ENCODE data around the gene PMM2. TPM values are rescaled to one million over a fixed set of nuclear protein-coding genes. Genes with fewer than 3 reads are reported as not detected.
A peak's percentile ranks its signal among the peaks of the same experiment; 100 is the strongest.

Gene PMM2
- total RNA-seq, 4 donors from 2014 or later = 10.4 to 20.9 (median 16.6) TPM

DNA sequence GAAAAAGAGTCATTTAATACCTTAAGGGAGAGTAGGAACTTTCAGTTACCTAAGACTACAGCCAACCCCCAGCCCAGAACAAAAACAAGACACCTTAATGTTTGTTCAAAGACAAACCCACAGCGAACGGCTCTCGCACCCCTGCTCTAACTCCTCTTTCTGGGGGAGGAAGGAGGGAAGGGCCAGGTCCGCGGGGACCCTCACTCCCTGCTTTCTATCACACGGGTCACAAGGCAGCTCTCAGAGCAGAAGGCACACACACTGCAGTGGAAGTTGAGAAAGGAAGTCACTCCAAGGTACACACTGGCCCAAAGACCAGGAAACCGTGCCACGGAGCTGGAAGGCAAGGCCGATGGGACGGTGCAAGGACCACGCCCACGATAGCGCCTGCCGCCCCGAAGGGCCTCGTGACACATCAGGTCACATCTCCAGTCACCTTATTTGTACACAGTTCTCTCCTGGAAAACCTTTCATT is 94.5 kb downstream of the PMM2 start:
- peaks cover 14 to 24% of the 10 kb centered on the region in 2 donors for H3K4me1 ChIP-seq
- H3K27ac ChIP-seq = peak overlapping the region; percentile 46 to 67 (median 57)
- in situ Hi-C loops (cut with MboI; ENCODE audit: low sequenced_read_pairs in 4 of 4) = loop anchor here in 1 of 4 donors (25.0 kb wide), 1 partner anchor 230 kb away; the partner anchor contains the start of gene ABAT
- intact Hi-C loops (cut with DNase I; ENCODE audit: low total_unique reads) = loop anchor here (5.0 kb wide), 1 partner anchor 40 kb away; no protein-coding TSS in a partner anchor
- peaks cover 0 to 67% of the 10 kb centered on the region in 2 donors for H3K36me3 ChIP-seq
- ATAC-seq (peak; percentile 34 to 69), DNase-seq (peak; percentile 61 to 67)
- H3K9me3 ChIP-seq = no peaks in the 10 kb centered on the region
- no peak for TF ChIP-seq POLR2A (IDR thresholded peaks at IDR 0.05)
- TF ChIP-seq, protein P1, sequence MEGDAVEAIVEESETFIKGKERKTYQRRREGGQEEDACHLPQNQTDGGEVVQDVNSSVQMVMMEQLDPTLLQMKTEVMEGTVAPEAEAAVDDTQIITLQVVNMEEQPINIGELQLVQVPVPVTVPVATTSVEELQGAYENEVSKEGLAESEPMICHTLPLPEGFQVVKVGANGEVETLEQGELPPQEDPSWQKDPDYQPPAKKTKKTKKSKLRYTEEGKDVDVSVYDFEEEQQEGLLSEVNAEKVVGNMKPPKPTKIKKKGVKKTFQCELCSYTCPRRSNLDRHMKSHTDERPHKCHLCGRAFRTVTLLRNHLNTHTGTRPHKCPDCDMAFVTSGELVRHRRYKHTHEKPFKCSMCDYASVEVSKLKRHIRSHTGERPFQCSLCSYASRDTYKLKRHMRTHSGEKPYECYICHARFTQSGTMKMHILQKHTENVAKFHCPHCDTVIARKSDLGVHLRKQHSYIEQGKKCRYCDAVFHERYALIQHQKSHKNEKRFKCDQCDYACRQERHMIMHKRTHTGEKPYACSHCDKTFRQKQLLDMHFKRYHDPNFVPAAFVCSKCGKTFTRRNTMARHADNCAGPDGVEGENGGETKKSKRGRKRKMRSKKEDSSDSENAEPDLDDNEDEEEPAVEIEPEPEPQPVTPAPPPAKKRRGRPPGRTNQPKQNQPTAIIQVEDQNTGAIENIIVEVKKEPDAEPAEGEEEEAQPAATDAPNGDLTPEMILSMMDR (IDR thresholded peaks at IDR 0.05 in 4 of 5, conservative IDR thresholded peaks at IDR 0.05 in 1 of 5) = no peak
- H3K4me3 ChIP-seq = no peak overlapping the region
- no peaks in the 10 kb centered on the region for H3K27me3 ChIP-seq

DNA sequence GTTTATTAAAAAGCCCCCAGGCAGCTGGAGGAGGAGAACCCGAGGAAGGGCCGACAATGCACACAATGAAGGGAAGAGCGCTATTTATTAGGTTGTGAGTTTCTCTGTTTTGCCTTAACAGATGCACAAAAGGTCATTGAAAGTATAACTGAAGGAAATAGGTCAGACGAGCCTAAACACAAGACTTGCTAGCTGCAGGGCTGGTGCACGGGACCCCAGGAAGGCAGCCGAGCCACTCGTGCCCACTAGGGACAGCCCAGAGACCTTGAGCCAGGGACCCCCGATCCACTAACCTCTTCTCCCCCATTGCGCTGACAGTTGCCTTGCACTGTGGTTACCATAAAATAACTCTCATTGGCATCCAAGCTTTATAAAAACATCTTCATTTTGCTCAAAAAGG is 95.8 kb downstream of the PMM2 start:
- Histone ChIP-seq H3K4me1 (peaks cover 2 to 16% of the 10 kb centered on the region in 2 donors), H3K9me3 (no peaks in the 10 kb centered on the region), H3K27ac (peak overlapping the region; percentile 46 to 67 (median 57)), H3K27me3 (no peaks in the 10 kb centered on the region), H3K4me3 (no peak overlapping the region), H3K36me3 (peaks cover 4 to 80% of the 10 kb centered on the region in 2 donors)
- in situ Hi-C loops (cut with MboI; ENCODE audit: low sequenced_read_pairs in 4 of 4) = loop anchor here in 1 of 4 donors (25.0 kb wide), 1 partner anchor 231 kb away; the partner anchor contains the start of gene ABAT
- ATAC-seq (no peak), DNase-seq (no peak)
- intact Hi-C loops (cut with DNase I; ENCODE audit: low total_unique reads) = loop anchor here (5.0 kb wide), 1 partner anchor 39 kb away; no protein-coding TSS in a partner anchor
- TF ChIP-seq POLR2A (IDR thresholded peaks at IDR 0.05) = no peak
- TF ChIP-seq, protein P1 (IDR thresholded peaks at IDR 0.05 in 4 of 5, conservative IDR thresholded peaks at IDR 0.05 in 1 of 5) = no peak

DNA sequence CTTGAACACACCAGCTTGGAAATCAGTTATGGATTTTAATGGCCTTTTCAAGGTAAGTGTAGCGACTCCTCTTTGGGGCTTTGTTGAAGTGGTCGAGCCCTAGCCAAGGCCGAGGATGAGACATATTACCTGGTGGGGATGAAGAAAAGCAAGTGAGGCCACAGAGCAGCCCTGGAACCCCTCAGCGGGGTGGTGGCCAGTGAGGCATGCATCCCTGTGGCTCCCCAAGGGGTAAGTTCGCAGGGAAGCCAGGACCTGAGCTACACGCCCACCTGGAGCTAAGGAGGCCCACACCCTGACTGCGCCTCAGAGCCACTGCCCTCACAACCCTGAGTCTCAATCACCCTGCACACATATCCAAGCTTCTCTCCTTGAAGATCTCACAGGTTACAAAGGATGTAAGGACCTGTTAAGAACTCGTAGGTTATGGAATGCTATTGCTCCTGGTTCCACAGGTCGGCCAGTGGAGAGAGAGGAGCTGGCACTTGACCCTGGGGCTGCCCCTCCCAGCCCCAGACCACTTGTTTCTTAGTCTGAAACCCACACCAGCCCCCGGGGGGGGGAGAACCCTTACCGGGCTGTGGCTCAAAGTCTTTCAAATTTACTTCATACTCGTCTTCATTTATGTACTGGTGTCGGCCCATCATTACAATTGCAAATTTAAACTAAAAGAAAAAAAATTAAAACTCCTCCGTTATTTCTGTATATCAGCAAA is 96.5 kb downstream of the PMM2 start:
- Histone ChIP-seq H3K4me3 (no peak overlapping the region), H3K27me3 (no peaks in the 10 kb centered on the region), H3K4me1 (peaks cover 0 to 13% of the 10 kb centered on the region in 2 donors), H3K36me3 (peaks cover 6 to 87% of the 10 kb centered on the region in 2 donors), H3K27ac (peak overlapping the region in 2 of 4 donors; percentile 53 to 67), H3K9me3 (no peaks in the 10 kb centered on the region)
- no peak for ATAC-seq
- intact Hi-C loops (cut with DNase I; ENCODE audit: low total_unique reads) (loop anchor here (5.0 kb wide), 1 partner anchor 38 kb away; no protein-coding TSS in a partner anchor), in situ Hi-C loops (cut with MboI; ENCODE audit: low sequenced_read_pairs in 4 of 4) (loop anchor here in 1 of 4 donors (25.0 kb wide), 1 partner anchor 232 kb away; the partner anchor contains the start of gene ABAT)
- TF ChIP-seq POLR2A (IDR thresholded peaks at IDR 0.05) = no peak
- TF ChIP-seq, protein P1 (IDR thresholded peaks at IDR 0.05 in 4 of 5, conservative IDR thresholded peaks at IDR 0.05 in 1 of 5) = no peak
- DNase-seq = no peak

DNA sequence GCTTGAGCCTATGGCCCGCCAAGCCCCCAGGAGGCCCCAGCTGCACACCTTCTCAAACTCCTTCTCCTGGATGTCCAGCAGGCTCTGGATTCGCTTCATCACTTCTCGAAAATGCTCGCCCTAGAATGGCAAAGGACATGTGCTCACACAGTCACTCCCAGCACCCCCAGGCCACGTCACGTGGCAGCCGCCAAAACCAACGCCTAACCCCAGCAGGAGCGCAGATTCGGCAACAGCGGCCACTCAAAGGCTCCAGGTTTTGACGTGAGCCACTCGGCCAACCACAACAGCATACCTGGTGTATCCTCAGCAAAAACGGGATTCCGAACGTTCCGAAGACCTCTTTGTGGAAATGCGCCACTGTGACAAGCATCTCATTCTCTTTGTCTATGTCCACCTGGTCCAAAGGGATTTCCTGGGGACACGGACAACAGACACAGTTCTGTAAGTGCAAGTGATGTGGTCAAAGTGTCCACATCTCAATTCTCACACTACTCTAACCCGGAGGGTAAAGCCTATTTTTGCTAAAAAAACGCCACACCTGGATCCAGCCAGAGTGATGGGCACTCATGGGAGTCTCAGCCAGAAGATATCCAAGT is 97.2 kb downstream of the PMM2 start:
- intact Hi-C loops (cut with DNase I; ENCODE audit: low total_unique reads) = loop anchor here (5.0 kb wide), 1 partner anchor 37 kb away; no protein-coding TSS in a partner anchor

More for the DNA sequence above, 97.2 kb downstream of the PMM2 start:
- H3K4me3 ChIP-seq = no peak overlapping the region
- peaks cover 0 to 13% of the 10 kb centered on the region in 2 donors for H3K4me1 ChIP-seq
- H3K27ac ChIP-seq = no peak overlapping the region
- peaks cover 8 to 93% of the 10 kb centered on the region in 2 donors for H3K36me3 ChIP-seq
- in situ Hi-C loops (cut with MboI; ENCODE audit: low sequenced_read_pairs in 4 of 4) = loop anchor here in 1 of 4 donors (25.0 kb wide), 1 partner anchor 233 kb away; the partner anchor contains the start of gene ABAT
- no peak for TF ChIP-seq POLR2A (IDR thresholded peaks at IDR 0.05)
- TF ChIP-seq, protein P1 (IDR thresholded peaks at IDR 0.05 in 4 of 5, conservative IDR thresholded peaks at IDR 0.05 in 1 of 5) = no peak
- no peaks in the 10 kb centered on the region for H3K9me3 ChIP-seq
- ATAC-seq = no peak
- no peaks in the 10 kb centered on the region for H3K27me3 ChIP-seq
- no peak for DNase-seq

All from gastrocnemius medialis (tissue), 4 donors.